HEK293 (cell line): ENCODE results near the gene TAGAP.

Experiments
- CTCF ChIA-PET: fragments of 350-600 bp; formaldehyde crosslinking; extraction: SDS; loops from one replicate; lab custom pipeline; 2021; ENCODE audit warnings: antibody characterized with exemption; lab: Yijun Ruan, JAX
- POLR2A ChIA-PET: fragments of 300-600 bp; formaldehyde crosslinking; extraction: SDS; loops from one replicate; lab custom pipeline; 2020; ENCODE audit warnings: antibody characterized with exemption, inconsistent platforms; lab: Yijun Ruan, JAX
- H3K27ac ChIP-seq: fragments of 200-500 bp; sonication (Bioruptor generic); 2 replicates; pipeline ENCODE4 v1.5.1; 2014; ENCODE audit warnings: low read depth, low read length, control low read depth, inconsistent platforms; ENCODE audit errors: extremely low read depth
- H3K36me3 ChIP-seq, 2 experiments: fragments of 200-500 bp in 1 of 2; sonication (Bioruptor generic) in 1 of 2; 1 replicate in 1 of 2; 2 replicates in 1 of 2; pipeline ENCODE4 v1.5.1; 2014 to 2017; ENCODE audit warnings: inconsistent platforms in 2 of 2, low read length in 2 of 2; ENCODE audit not compliant: control insufficient read depth in 2 of 2, insufficient read depth in 1 of 2
- H3K4me1 ChIP-seq: fragments of 200-500 bp; sonication (Bioruptor generic); 2 replicates; pipeline ENCODE4 v1.5.1; 2014; ENCODE audit warnings: mild to moderate bottlenecking, low read length, inconsistent platforms; ENCODE audit not compliant: control insufficient read depth, insufficient read depth
- H3K4me3 ChIP-seq: 2 replicates; pipeline ENCODE4 v1.5.1; 2011; ENCODE audit warnings: low read depth, mild to moderate bottlenecking, control low read depth, low read length, moderate library complexity
- H3K9me3 ChIP-seq: fragments of 200-500 bp; sonication (Bioruptor generic); 2 replicates; pipeline ENCODE4 v1.5.1; 2014; ENCODE audit warnings: low read depth, low read length, inconsistent platforms; ENCODE audit not compliant: control insufficient read depth, insufficient read depth
- ATF2 ChIP-seq: fragments of 450-650 bp; formaldehyde crosslinking; IDR thresholded peaks from 2 replicates; pipeline ENCODE4 v1.5.1; 2016; ENCODE audit warnings: missing biosample characterization, missing genetic modification characterization, low read depth
- BCL11A ChIP-seq: fragments of 450-650 bp; formaldehyde crosslinking; IDR thresholded peaks from 2 replicates; pipeline ENCODE4 v1.5.1; 2016; ENCODE audit warnings: low read depth, missing biosample characterization, missing genetic modification characterization
- GFI1B ChIP-seq: fragments of 450-650 bp; formaldehyde crosslinking; IDR thresholded peaks from 2 replicates; pipeline ENCODE4 v1.5.1; 2016; ENCODE audit warnings: missing biosample characterization, missing genetic modification characterization
- GLI4 ChIP-seq: fragments of 450-650 bp; formaldehyde crosslinking; IDR thresholded peaks from 2 replicates; pipeline ENCODE4 v1.5.1; 2016; ENCODE audit warnings: missing biosample characterization, missing genetic modification characterization
- PRDM1 ChIP-seq: fragments of 450-650 bp; formaldehyde crosslinking; IDR thresholded peaks from 2 replicates; pipeline ENCODE4; 2016; ENCODE audit warnings: missing biosample characterization, missing genetic modification characterization
- SALL2 ChIP-seq: fragments of 450-650 bp; formaldehyde crosslinking; IDR thresholded peaks from 2 replicates; pipeline ENCODE4 v1.5.0; 2017; ENCODE audit warnings: missing biosample characterization, mild to moderate bottlenecking, missing genetic modification characterization, borderline replicate concordance
- SP2 ChIP-seq: fragments of 450-650 bp; formaldehyde crosslinking; IDR thresholded peaks from 2 replicates; pipeline ENCODE4 v1.5.1; 2016; ENCODE audit warnings: missing biosample characterization, missing genetic modification characterization
- ZBTB20 ChIP-seq: fragments of 450-650 bp; formaldehyde crosslinking; IDR thresholded peaks from 2 replicates; pipeline ENCODE4 v1.5.1; 2016; ENCODE audit warnings: missing biosample characterization, missing genetic modification characterization
- ZEB2 ChIP-seq: fragments of 450-650 bp; formaldehyde crosslinking; IDR thresholded peaks from 2 replicates; pipeline ENCODE4 v1.5.1; 2016; ENCODE audit warnings: missing biosample characterization, missing genetic modification characterization
- ZFP3 ChIP-seq: fragments of 450-650 bp; formaldehyde crosslinking; IDR thresholded peaks from 2 replicates; pipeline ENCODE4 v1.5.1; 2016; ENCODE audit warnings: low read depth, missing biosample characterization, missing genetic modification characterization
- ZNF10 ChIP-seq: fragments of 450-650 bp; formaldehyde crosslinking; IDR thresholded peaks from 2 replicates; pipeline ENCODE4 v1.5.1; 2017; ENCODE audit warnings: missing biosample characterization, missing genetic modification characterization
- ZNF266 ChIP-seq: fragments of 450-650 bp; formaldehyde crosslinking; IDR thresholded peaks from 2 replicates; pipeline ENCODE4 v1.5.1; 2016; ENCODE audit warnings: missing biosample characterization, missing genetic modification characterization, low read depth
- ZNF350 ChIP-seq: fragments of 450-650 bp; formaldehyde crosslinking; IDR thresholded peaks from 2 replicates; pipeline ENCODE4 v1.5.0; 2017; ENCODE audit warnings: missing biosample characterization, mild to moderate bottlenecking, missing genetic modification characterization
- ZNF394 ChIP-seq: fragments of 450-650 bp; formaldehyde crosslinking; IDR thresholded peaks from 2 replicates; pipeline ENCODE4 v1.5.1; 2016; ENCODE audit warnings: missing biosample characterization, missing genetic modification characterization, mild to moderate bottlenecking, moderate library complexity, borderline replicate concordance
- ZNF561 ChIP-seq: fragments of 450-650 bp; IDR thresholded peaks from 2 replicates; pipeline ENCODE4 v1.5.1; 2018; ENCODE audit warnings: missing biosample characterization, missing genetic modification characterization, borderline replicate concordance
- ZNF585B ChIP-seq: fragments of 450-650 bp; formaldehyde crosslinking; IDR thresholded peaks from 2 replicates; pipeline ENCODE4 v1.5.1; 2016; ENCODE audit warnings: missing biosample characterization, missing genetic modification characterization
- ZNF645 ChIP-seq: fragments of 450-650 bp; formaldehyde crosslinking; IDR thresholded peaks from 2 replicates; pipeline ENCODE4; 2016; ENCODE audit warnings: missing biosample characterization, missing genetic modification characterization
- ZNF664 ChIP-seq: fragments of 450-650 bp; formaldehyde crosslinking; IDR thresholded peaks from 2 replicates; pipeline ENCODE4 v1.5.1; 2016; ENCODE audit warnings: missing biosample characterization, missing genetic modification characterization
- ZNF792 ChIP-seq: fragments of 450-650 bp; formaldehyde crosslinking; IDR thresholded peaks from 2 replicates; pipeline ENCODE4 v1.5.1; 2016; ENCODE audit warnings: missing biosample characterization, missing genetic modification characterization

TAGAP gene

GRCh38 chr6:159005436-159005835, 39.4 kb downstream of the TAGAP start:
- TF ChIP-seq SP2 (tag by site-specific recombination) (no peak), ATF2 (tag by site-specific recombination) (no peak), ZNF645 (tag by site-specific recombination) (no peak), ZFP3 (no peak), ZNF664 (tag by site-specific recombination) (no peak), ZEB2 (tag by site-specific recombination) (no peak), SALL2 (no peak), BCL11A (tag by site-specific recombination) (no peak), ZNF792 (no peak)
- Histone ChIP-seq H3K9me3 (no peaks in the 10 kb centered on the region), H3K27ac (no peak overlapping the region), H3K36me3 (no peaks in the 10 kb centered on the region; a peak in 1 of 3 replicates), H3K4me3 (no peak overlapping the region), H3K4me1 (no peaks in the 10 kb centered on the region)
- ChIA-PET CTCF (interaction anchor here (0.8 to 1.0 kb wide), 3 partner anchors 10 to 99 kb away, joined by 3 to 4 read pairs (median 3); no protein-coding TSS in a partner anchor), POLR2A (no interaction called here)

GRCh38 chr6:159004592-159004991, 40.2 kb downstream of the TAGAP start:
- no peak overlapping the region for H3K27ac ChIP-seq
- no peaks in the 10 kb centered on the region for H3K9me3 ChIP-seq
- ChIA-PET CTCF (interaction anchor here (0.7 to 1.0 kb wide), 5 partner anchors 11 to 135 kb away, joined by 3 to 4 read pairs (median 3); no protein-coding TSS in a partner anchor), POLR2A (no interaction called here)
- H3K36me3 ChIP-seq = no peaks in the 10 kb centered on the region; a peak in 1 of 3 replicates
- H3K4me1 ChIP-seq = no peaks in the 10 kb centered on the region
- no peak overlapping the region for H3K4me3 ChIP-seq
- TF ChIP-seq ZNF10 (tag by site-specific recombination) (no peak), GFI1B (no peak), PRDM1 (tag by site-specific recombination) (peak; percentile 82), ZNF585B (tag by site-specific recombination) (no peak), ZNF561 (tag by site-specific recombination) (no peak)

GRCh38 chr6:159002432-159003155, 42.2 kb downstream of the TAGAP start:
- no peaks in the 10 kb centered on the region; a peak in 1 of 3 replicates for H3K36me3 ChIP-seq
- H3K4me1 ChIP-seq = no peaks in the 10 kb centered on the region
- TF ChIP-seq ZBTB20 (no peak), ZNF394 (tag by site-specific recombination) (peak; percentile 50; the same call in 1 of the 2 replicates), PRDM1 (tag by site-specific recombination) (peak; percentile 78), ZNF266 (tag by site-specific recombination) (no peak), GLI4 (0 out of 2 replicates have a peak, but pooled peaks have one; percentile 21), ZNF350 (tag by site-specific recombination) (no peak)
- no peaks in the 10 kb centered on the region for H3K9me3 ChIP-seq
- H3K27ac ChIP-seq = no peak overlapping the region
- ChIA-PET CTCF (interaction anchor here (0.5 to 2.6 kb wide), 4 partner anchors 40 to 173 kb away, joined by 3 to 11 read pairs (median 6); no protein-coding TSS in a partner anchor), POLR2A (interaction anchor here (0.6 kb wide), 1 partner anchor 10 kb away, joined by 3 read pairs; no protein-coding TSS in a partner anchor)
- no peak overlapping the region for H3K4me3 ChIP-seq
